HL-60/S4 treated with phorbol 12-myristate 13-acetate at 8.2 ng/mL for 4 days and 3 days (cell line): ENCODE measurements around the gene APC.

Experiments used
- in situ Hi-C: fragments of 300-500 bp; cut with MboI; formaldehyde crosslinking; loops from 2 replicates; pipeline ENCODE4 v1.15.0; 2022; ENCODE audit warnings: low sequenced_read_pairs

Gene APC

GRCh38 chr5:112737463-112738190 is at the start of gene APC:
Gene APC, plus strand, starts transcription at chr5:112737885. Its CDS starts 17,006 bp downstream, at chr5:112754891.
- in situ Hi-C loops: no loop called here

- in situ Hi-C loops: no loop called here
Observed at GRCh38 chr5:112689155-112689909, 48.4 kb upstream of the APC start.

GRCh38 chr5:112690605-112691338 is 46.9 kb upstream of the APC start:
- in situ Hi-C loops: no loop called here

GRCh38 chr5:112691339-112691680 is 46.4 kb upstream of the APC start:
- in situ Hi-C loops: no loop called here

- in situ Hi-C loops: no loop called here
Observed at GRCh38 chr5:112691758-112692157, 45.9 kb upstream of the APC start.

- in situ Hi-C loops: no loop called here
Observed at GRCh38 chr5:112692472-112692871, 45.2 kb upstream of the APC start.

- in situ Hi-C loops: no loop called here
Observed at GRCh38 chr5:112693301-112693700, 44.4 kb upstream of the APC start.

- in situ Hi-C loops: no loop called here
Observed at GRCh38 chr5:112694853-112695709, 42.6 kb upstream of the APC start.

- in situ Hi-C loops: no loop called here
Observed at GRCh38 chr5:112696786-112697185, 40.9 kb upstream of the APC start.

- in situ Hi-C loops: no loop called here
Observed at GRCh38 chr5:112697322-112697721, 40.4 kb upstream of the APC start.

GRCh38 chr5:112697833-112698232 is 39.9 kb upstream of the APC start:
- in situ Hi-C loops: no loop called here

GRCh38 chr5:112703866-112704820 is 33.5 kb upstream of the APC start:
- in situ Hi-C loops: no loop called here

GRCh38 chr5:112706446-112707016 is 31.2 kb upstream of the APC start:
- in situ Hi-C loops: no loop called here

GRCh38 chr5:112707187-112708102 is 30.2 kb upstream of the APC start:
- in situ Hi-C loops: no loop called here

GRCh38 chr5:112708103-112708622 is 29.5 kb upstream of the APC start:
- in situ Hi-C loops: no loop called here

- in situ Hi-C loops: no loop called here
Observed at GRCh38 chr5:112709416-112709815, 28.3 kb upstream of the APC start.

- in situ Hi-C loops: no loop called here
Observed at GRCh38 chr5:112710896-112711295, 26.8 kb upstream of the APC start.

- in situ Hi-C loops: no loop called here
Observed at GRCh38 chr5:112711436-112711835, 26.2 kb upstream of the APC start.
